Stomach (tissue), 4 donors: ENCODE results near the gene NAXD.

ENCODE experiments used
- CTCF ChIP-seq, 7 experiments: fragments of 450-650 bp in 4 of 7; fragments of 200-600 bp in 3 of 7; sonication (generic) in 3 of 7; IDR thresholded peaks; one replicate each; pipeline ENCODE4 v1.5.1; 2016 to 2019; ENCODE audit warnings: antibody characterized with exemption in 7 of 7, control low read depth in 2 of 7, mild to moderate bottlenecking in 1 of 7
- EP300 ChIP-seq: sonication (generic); formaldehyde crosslinking; IDR thresholded peaks from one replicate; pipeline ENCODE4 v1.6.1; 2017; ENCODE audit warnings: antibody characterized with exemption
- POLR2A ChIP-seq, 4 donors: fragments of 450-650 bp; IDR thresholded peaks; one replicate each; pipeline ENCODE4 v1.6.1; 2016; ENCODE audit warnings: antibody characterized with exemption in 4 of 4, control low read depth in 2 of 4, mild to moderate bottlenecking in 1 of 4, moderate library complexity in 1 of 4

GRCh38 chr13:110680852-110681251 is 65.5 kb downstream of the NAXD start:
- peak in 4 of 7 experiments; percentile 6 to 44 (median 27) for TF ChIP-seq CTCF (IDR thresholded peaks at IDR 0.05)
- TF ChIP-seq POLR2A (IDR thresholded peaks at IDR 0.05), result no peak
- TF ChIP-seq EP300, result no peak
